Effector CD4-positive, alpha-beta T cell (primary cell): ENCODE data around the gene SLC39A10.
"Not testable (repeated sequence)": the region's sequence is repeated elsewhere in the genome, so short reads cannot be mapped to it uniquely, and the experiment has no call there.

Experiments used
- DNase-seq: peaks from one replicate; pipeline ENCODE4 v3.0.0-alpha.2; 2020
- total RNA-seq: gene quantifications from one replicate; lab custom pipeline; 2026; lab: John Stamatoyannopoulos, UW

The SLC39A10 gene
- total RNA-seq: 108 reads per million, percentile 84 among the genes with 10 or more reads in this experiment

GRCh38 chr2:195656859-195657633 lies at the start of gene SLC39A10:
SLC39A10 (plus strand) TSS chr2:195657226; CDS start chr2:195680043, 22,817 bp downstream.
- DNase-seq: peak; percentile 94

GRCh38 chr2:195608768-195609454 lies 48.1 kb upstream of the SLC39A10 start:
- no peak for DNase-seq

GRCh38 chr2:195610717-195611116 lies 46.3 kb upstream of the SLC39A10 start:
- no peak for DNase-seq

- no peak for DNase-seq
Observed at GRCh38 chr2:195612611-195613495, 44.2 kb upstream of the SLC39A10 start.

GRCh38 chr2:195613922-195614321 lies 43.1 kb upstream of the SLC39A10 start:
- no peak for DNase-seq

GRCh38 chr2:195619590-195619989 lies 37.4 kb upstream of the SLC39A10 start:
- DNase-seq: no peak

- no peak for DNase-seq
Observed at GRCh38 chr2:195620501-195620900, 36.5 kb upstream of the SLC39A10 start.

- DNase-seq: no peak
Observed at GRCh38 chr2:195622966-195623365, 34.1 kb upstream of the SLC39A10 start.

- DNase-seq: no peak
Observed at GRCh38 chr2:195626507-195626906, 30.5 kb upstream of the SLC39A10 start.

- DNase-seq: no peak
Observed at GRCh38 chr2:195628666-195629065, 28.4 kb upstream of the SLC39A10 start.

GRCh38 chr2:195632856-195633572 lies 24.0 kb upstream of the SLC39A10 start:
- no peak for DNase-seq

- no peak for DNase-seq
Observed at GRCh38 chr2:195633573-195633870, 23.5 kb upstream of the SLC39A10 start.

GRCh38 chr2:195633974-195634373 lies 23.1 kb upstream of the SLC39A10 start:
- DNase-seq: no peak

GRCh38 chr2:195636890-195637289 lies 20.1 kb upstream of the SLC39A10 start:
- DNase-seq: no peak

- no peak for DNase-seq
Observed at GRCh38 chr2:195638750-195639149, 18.3 kb upstream of the SLC39A10 start.

- no peak for DNase-seq
Observed at GRCh38 chr2:195639238-195639858, 17.7 kb upstream of the SLC39A10 start.

GRCh38 chr2:195639959-195640358 lies 17.1 kb upstream of the SLC39A10 start:
- DNase-seq: no peak

- DNase-seq: no peak
Observed at GRCh38 chr2:195642027-195642678, 14.9 kb upstream of the SLC39A10 start.

- no peak for DNase-seq
Observed at GRCh38 chr2:195642679-195643068, 14.4 kb upstream of the SLC39A10 start.

GRCh38 chr2:195644708-195645107 lies 12.3 kb upstream of the SLC39A10 start:
- DNase-seq: not testable (repeated sequence)

- no peak for DNase-seq
Observed at GRCh38 chr2:195645413-195645812, 11.6 kb upstream of the SLC39A10 start.

- DNase-seq: no peak
Observed at GRCh38 chr2:195646424-195646823, 10.6 kb upstream of the SLC39A10 start.
